Fibroblast of skin of scalp (primary cell): ENCODE measurements around the gene DHRS3.
"Not testable (repeated sequence)": the region's sequence is repeated elsewhere in the genome, so short reads cannot be mapped to it uniquely, and the experiment has no call there.

Experiments
- DNase-seq: peaks from one replicate; pipeline ENCODE4 v3.0.0-alpha.2; 2013

The DHRS3 gene

DNA sequence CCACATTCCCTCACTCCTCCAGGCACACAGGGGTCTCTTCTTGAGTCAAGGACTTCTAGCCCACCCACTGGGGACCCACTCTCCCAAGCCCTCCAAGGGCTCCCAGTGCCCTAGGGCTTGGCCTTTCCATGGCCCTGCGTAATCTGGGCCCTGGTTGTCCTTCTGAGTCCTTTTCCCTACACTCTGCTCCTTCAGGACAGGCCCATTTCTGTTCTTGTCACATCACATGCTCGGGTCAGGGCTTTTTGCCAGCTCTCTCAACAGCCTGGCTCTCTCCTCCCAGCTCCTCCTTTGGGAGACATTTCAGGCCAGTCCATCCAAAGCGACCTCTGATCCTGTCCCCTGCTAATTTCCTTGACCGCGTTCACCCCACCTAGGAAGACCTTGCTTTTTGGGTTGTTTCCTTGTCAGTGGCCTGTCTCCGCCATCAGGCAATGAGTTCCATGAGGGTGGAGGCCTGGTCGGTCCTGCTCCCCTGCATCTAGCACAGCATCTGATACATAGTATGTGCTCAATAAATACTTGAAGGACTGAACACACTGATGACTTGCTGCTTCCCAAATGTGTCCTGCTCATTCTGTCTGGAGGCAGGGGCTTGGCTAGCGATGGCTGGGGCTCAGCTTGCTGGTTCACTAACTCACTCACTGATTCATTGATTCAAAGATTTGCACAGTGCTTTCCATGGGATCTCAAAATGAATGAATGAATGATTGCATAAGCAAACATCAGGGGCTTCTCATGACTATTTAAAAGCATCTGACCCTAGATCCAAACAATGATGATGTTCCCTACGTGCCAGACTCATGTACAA lies 44.8 kb downstream of the DHRS3 start:
- DNase-seq, result no peak

DNA sequence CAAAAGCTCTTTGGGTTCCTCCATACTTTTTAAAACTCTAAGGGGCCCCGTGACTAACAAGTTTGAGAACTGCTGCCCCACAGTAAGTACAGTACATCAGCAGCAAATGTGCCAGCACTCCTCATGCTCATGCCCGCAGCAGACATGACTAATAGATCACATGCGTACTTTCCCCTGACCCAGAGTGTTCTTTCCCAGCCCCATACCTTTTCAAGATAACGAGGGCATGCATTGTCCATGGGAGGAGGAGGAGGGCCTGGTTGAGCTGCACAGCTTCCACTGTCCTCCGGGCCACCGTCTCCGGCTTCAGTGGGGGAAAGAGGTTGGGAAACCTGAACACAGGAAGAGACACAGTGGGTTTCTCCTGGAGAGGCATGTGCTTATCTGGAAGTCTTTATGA lies 45.5 kb downstream of the DHRS3 start:
- DNase-seq, result no peak

DNA sequence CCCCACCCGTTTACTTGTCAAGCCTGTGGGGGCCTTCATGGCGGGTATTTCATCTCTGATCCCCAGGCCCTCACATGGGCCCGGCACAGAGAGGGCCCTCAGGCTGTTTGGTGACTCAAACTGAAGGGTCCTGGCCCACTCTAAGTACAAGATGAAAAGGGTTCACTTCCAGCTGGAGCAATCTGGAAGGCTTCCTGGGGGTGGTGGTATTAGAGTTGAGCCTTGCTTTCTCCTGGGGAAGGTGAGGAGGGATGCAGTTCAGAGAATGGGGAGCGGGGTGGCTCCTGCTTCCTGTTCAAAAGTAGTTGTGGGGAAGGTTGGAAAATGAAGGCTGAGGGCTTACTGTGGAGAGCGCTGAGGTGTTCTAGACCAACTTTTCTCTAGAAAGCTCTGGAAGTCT lies 47.7 kb downstream of the DHRS3 start:
- no peak for DNase-seq

DNA sequence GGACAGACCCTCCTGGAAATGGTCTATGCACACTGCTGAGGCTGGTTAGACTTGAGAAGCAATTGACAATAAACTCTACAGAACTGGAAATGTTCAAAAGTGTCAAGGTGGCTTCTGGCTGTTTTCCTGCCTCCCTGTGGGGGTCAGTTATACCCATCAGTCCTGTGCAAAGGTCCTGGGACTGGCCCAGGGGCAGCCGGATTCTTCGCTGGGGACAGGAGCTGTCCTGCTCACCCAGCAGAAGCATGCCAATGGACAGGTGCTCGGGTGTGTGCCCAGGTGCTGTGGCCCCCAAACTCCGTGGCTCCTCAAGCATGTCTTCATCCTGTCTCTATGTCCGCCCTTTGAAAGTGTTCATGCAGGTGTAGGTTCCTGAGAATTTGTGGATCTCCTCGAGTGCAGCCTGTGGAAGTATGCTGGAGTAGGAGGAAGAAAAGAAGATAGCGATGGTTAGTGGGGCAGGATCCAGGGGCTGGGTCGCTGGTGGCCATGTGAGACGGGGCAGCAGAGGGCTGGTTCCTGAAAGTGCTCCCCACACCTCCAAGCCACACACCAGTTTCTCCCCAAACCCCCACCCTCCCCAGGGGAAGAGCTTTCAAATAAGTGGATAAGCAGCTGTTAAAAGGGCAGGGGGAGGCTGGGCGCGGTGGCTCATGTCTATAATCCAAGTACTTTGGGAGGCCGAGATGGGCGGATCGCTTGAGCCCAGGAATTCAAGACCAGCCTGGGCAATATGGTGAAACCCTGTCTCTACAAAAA lies 49.8 kb downstream of the DHRS3 start:
- no peak for DNase-seq

DNA sequence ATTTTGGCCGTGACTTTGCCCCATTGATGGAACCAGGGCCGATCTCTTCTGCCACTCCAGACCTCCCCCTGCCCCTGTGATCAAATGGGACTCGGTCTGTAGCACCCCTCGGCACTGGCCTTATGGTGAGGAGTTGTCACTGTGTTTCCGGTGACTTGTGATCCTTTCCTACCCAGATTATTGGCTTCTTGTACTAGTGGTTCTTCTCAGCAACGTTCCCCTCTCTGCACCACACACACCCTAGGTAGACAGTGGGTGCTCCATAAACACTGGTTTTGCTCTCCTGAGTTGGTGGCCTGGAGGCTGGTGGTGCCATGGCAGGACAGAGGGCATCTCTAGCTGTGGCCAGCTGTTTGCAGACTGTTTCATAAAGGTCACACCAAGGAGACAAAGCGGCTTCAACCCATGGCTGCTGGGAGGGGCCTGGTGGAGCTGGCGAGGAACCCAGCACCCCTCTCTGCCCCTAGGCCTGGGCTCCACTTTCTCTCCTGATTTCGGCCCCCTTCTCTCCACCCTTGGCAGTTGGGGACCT lies 50.7 kb downstream of the DHRS3 start:
- no peak for DNase-seq

DNA sequence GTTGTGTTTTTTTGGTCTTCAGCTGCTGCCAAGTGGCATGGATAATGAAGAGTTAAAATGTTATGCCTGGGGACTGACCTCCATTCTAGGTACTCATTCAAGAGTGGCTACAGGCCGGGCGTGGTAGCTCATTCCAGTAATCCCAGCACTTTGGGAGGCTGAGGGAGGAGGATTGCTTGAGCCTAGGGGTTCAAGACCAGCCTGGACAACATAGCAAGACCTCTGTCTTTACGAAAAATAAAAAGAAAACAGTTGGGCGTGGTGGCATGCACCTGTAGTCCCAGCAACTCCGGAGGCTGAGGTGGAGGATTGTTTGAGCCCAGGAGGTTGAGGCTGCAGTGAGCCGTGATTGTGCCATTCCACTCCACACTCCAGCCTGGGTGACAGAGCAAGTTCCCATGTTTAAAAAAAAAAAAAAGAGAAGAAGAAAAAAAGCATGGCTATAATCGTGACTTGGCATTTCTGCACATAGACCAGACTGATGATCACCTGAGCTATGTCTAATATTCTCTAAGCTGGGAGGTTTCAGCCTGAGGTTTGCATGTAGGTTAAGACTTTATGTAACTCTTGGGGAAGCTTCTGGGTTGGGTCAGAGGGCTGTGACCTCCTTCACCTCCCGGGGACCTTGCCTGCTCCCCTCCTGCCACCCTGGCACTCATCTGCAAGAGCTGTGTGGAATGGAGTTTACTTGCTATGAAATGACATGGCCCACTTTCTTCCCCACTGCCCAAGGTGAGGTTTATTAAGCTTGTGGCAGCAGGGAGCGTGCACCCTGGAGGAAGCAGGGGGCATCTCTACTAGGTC lies 51.3 kb downstream of the DHRS3 start:
- no peak for DNase-seq

DNA sequence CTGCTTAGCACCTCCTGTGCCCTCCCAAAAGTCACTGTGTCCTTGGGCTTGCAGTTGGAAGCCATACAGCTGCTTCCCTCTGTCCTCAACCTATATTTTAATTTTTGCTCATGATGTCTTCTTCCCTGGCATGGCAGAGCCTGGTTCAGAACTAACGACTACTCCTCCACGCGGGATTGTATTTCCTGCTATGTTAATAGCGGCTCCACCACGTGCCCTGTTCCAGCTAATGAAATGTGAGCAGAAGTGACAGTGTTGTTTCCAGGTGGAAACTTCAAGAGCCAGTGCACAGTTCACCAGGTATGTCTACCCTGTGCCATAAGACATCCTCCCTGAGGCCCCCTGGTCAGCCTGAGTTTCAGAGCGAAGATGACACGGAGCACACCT lies 52.1 kb downstream of the DHRS3 start:
- DNase-seq, result no peak

DNA sequence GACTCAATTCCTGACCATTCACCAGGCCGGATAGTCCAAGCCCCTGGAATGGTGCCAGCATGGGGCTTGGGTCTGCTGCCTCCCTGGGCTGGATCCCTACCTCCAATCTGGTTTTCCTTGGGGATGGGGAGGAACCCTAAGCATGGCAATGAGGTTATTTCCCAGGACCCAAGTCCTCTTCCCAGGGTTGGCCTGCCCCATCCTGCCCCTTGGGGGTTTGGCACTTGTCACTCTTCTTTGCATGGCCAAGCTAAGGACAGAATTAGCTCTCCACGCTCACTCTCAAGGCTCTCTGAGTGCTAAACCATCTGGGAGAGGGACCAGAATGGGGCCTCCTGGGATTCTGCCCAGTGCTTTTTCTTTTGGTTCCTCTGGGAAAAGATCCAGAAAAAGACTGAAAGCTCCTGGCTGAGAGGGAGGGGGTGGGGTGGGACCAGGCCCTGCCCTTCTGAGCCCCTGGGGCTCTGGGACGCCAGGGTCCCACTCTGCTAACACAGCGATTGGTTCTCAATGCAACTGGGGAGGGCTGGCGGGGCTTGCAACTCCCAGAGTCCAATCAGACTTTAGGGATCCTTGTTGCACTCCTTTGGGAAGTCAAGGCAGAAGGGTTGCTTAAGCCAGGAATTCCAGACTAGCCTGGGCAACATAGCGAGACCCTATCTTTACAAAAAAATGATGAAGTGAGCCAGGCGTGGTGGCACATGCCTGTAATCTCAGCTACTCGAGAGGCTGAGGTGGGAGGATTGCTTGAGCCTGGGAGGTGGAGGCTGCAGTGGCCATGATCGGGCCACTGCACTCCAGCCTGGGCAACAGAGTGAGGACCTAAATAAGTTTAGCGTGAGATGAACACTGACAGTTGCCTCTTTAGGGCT lies 52.7 kb downstream of the DHRS3 start:
- DNase-seq, result peak; percentile 29

DNA sequence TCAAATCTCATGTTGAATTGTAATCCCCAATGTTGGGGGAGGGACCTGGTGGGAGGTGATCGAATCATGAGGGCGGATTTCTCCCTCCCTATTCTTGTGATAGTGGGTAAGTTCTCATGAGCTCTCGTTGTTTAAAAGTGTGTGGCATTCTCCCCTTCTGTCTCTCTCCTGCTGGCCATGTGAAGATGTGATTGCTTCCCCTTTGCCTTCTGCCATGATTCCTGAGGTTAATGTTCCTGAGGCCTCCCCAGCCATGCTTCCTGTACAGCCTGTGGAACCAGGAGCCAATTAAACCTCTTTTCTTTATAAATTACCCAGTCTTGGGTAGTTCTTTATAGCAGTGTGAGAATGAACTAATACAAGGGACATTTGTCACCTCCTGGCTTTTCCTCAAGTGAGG lies 53.8 kb downstream of the DHRS3 start:
- not testable (repeated sequence) for DNase-seq

DNA sequence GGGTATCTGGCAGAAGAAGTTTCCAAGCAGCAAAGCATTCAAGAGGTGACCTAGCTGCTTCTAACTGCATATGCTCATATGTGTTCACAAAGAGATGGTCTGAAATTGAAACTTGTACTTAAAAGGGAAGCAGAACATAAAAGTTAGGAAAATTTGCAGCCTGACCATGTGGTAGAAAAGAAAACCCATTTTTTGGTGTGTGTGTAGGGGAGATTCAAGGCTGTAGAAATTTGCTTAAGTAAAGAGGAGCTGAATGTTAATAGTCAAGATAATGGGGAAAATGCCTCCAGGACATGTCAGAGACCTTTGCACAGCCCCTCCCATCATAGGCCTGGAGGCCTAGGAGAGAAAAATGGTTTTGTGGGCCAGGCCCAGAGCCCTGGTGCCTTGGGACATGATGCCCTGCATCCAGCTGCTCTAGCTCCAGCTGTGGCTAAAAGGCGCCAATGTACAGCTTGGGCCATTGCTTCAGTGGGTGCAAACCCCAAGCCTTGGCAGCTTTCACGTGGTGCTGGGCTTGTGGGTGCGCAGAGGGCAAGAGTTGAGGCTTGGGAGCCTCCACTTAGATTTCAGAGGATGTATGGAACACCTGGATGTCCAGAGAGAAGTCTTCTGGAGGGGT lies 54.9 kb downstream of the DHRS3 start:
- no peak for DNase-seq

DNA sequence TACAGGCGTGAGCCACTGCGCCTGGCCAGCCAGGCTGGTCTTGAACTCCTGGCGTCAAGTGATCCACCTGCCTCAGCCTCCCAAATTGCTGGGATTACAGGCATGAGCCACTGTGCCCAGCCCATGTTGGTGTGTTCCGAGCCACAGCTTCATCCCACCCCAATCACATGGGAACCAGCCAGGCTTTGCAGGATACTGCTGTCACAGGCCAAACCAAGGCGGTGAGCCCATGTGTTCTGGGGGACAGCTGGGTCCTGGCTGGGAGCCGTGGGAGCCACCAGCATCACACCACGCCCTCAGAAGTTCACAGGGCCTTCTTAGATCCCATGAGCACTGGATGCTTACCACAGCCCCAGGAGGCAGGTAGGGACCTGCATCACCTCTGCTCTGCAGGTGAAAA lies 56.9 kb downstream of the DHRS3 start:
- DNase-seq, result no peak

DNA sequence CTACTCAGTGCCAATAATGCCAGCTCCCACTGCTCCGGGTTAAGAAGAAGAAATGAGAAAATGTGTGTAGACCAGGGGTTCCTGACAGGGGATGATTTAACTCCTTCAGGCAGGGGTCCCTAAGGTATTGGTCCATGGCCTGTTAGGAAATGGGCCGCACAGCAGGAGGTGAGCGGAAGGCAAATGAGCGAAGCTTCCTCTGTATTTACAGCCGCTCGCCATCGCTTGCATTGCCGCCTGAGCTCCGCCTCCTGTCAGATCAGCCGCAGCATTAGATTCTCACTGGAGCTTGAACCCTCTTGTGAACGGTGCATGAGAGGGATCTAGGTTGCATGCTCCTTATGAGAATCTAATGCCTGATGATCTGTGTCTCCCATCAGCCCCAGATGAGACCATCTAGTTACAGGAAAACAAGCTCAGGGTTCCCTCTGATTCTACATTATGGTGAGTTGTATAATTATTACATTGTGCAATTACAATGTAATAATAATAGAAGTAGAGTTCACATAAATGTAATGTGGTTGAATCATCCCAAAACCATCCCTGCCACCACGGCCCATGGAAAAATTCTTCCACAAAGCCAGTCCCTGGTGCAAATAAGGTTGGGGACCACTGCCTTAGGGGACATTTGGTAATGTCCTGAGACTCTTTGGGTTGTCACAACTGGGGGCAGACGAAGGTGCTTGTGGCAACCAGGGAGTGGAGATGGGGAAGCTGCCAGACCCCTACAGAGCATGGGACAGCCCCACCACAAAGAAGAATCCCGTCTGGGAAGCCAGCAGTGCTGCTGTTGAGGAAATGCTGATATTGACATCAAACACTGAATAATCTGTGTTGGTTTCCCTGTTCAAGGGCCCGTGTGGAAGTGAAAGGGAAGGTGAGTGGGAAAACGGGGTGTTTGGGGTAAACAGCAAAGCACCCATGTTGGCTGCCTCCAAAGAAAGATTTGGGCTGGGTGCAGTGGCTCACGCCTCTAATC lies 60.8 kb downstream of the DHRS3 start:
- DNase-seq, result peak; percentile 80

DNA sequence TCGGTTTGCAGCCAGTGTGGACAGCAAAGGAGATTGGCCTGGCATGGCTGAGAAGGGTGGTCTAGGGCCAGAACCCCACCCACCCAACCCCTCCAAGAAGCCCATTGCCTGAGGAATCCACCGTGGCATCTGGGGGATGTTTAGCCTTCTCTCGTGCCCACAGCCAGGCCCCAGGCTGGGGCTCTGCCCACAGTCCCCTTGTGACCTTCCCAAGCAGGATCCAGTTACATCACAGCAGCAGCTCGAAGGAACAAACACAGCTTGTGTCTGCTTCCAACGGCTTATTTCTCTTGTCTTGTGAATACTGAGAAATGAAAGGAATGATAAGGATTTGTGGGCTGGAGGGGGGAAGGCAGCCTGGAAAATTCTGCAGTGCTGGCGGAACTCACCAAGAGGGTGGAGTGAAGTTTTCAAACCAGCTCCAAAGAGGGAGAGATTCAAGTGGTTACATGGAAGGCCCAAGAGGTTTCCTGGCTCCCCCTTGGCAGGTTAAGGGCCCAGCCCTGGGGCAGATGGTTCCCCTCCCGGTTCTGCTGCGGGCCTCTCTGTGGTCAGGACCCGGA lies 61.6 kb downstream of the DHRS3 start:
- DNase-seq, result peak; percentile 98

DNA sequence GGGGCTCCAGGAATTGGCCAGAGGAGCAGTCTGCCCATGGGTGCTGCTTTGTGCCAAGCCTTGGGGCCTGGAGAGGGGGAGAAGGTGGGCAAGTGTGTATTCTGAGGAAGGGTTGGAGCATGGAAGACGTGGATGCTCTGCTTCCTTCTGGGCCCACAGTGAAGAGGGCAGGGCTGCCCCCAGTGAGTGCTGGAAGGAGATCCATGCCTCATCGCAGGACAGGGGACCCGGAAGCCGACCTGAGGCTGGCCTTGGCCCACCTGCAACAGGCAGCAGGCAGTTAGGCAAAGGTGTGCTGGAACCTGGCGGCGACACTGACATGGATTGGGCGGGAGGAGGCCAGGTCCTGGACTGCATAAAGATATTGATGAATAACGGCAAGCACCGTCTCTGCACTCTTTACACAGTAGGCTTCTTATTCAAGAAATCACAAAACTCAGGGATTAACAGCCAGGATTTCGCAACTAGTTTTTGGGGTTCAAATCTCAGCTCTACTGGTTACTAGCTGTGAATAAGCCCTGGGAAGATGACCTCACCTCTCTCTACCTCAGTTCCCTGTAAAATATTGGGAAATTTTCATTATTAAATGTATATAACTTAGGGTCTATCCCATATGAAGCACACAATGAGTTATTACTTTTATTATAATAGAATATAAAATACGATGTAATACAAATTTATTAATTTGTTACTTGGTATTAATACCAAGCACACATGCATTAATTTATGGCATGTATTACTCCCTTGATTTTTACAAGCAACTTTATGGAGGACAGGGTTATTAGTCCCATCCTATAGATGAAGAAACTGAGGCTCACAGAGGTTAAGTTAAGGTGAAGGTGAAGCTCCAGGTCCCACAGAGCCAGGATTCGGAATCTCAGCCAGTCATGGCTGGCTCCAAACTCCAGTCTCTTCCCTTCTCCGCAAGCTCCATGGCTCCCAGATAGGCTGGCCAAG lies 62.3 kb downstream of the DHRS3 start:
- no peak for DNase-seq

DNA sequence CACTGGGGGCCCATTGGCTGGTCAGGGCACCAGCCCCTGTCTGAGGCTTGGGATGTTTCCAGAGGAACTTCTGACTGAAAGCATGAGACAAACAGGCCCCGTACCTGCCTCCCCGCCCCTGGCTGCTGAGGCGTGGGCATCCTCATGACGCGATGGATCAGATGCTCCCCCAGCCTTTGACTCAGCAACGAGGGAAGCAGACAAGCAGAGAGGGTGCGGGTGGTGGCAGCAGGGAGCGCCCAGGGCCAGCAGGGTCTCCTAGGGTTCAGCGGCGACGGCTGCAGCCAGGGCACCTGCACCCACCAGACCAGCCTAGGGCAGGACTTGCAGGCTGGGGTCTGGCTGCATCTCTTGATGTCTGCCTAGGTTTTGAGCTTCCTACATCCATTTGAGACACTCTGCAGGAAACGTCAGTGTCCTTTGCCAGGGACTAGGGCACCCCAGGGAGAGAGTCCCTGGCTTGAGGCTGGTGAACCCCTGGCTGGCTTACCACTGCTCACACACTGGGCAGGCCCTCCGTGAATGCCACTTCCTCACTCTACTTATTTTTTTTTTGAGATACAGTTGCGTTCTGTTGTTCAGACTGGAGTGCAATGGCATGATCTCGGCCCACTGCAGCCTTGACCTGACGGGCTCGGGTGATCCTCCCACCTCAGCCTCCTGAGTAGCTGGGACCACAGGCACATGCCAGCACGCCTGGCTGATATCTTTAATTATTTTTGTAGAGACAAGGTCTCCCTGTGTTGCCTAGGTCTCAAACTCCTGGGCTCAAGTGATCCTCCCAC lies 63.3 kb downstream of the DHRS3 start:
- no peak for DNase-seq

DNA sequence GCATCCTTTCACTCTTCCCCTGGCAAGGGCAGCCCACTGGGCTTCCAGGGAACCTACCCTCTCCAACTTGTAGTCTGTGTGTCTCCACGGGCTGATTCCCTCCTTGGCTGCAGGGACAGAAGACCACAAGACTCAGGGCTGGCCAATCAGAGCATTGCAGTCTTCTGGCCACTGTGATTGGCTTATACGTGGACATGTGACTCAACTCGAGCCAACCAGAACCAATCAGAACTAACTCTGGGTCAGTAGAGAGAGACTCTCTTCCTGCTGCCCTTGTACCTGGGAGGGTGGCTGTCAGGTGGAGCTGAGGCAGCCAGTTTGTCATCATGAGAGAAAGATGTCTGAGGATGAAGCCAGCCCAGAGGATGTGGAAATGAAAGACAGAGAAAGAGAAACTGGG lies 64.0 kb downstream of the DHRS3 start:
- no peak for DNase-seq

DNA sequence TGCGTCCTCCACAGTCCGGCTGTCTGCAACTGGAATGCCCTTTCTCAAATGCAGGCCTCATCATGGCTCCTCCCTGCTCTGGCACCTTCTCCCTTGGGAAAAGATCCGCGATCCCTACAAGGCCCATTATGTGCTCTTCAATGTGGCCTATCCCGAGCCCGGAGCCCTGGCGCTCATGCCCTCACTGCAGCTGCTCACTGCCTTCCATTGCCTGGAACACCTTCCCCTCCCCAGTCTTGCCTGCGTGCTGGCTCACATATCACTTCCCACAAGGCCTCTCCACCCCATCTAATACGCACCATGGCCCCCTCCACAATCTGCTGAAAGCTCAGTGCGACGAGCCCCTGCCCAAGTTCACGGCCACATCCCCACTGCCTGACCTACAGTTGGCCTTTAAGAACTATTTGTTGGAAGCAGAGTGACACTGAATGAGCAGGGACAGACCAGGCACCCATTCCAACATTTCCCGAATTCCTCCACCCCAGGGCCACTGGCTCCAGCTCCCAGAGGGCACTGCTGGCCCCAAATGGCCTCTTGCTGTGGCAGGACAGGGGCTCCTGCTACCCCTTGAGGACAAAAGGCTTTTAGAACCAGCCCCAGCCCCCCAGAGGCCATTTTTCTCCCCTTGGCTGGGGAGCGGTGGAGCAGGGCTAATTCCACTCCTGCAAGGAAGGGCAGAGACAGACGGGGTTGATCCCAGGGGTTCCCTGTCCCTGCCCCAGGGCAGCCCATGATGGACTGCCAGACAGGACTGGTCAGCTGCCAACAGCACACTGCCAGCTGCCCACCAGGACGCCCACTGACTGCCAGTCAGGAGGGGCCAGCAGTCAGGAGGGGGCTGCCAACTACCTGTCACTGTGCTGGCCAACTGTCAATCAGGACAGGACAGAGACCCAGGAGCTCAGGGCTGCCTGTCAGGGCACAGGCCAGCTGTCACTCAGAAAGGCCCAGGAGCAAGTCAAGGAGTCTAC lies 64.8 kb downstream of the DHRS3 start:
- peak; percentile 51 for DNase-seq
